PFSK-1 (cell line): ENCODE results near the gene B3GALT6.

ENCODE experiments used
- FOXP2 ChIP-seq: optimal IDR thresholded peaks from 2 replicates; pipeline ENCODE3; 2011; ENCODE audit warnings: borderline replicate concordance, control low read depth, inconsistent platforms; ENCODE audit not compliant: insufficient read depth; ENCODE audit errors: extremely low read length, extremely low read depth
- POLR2AphosphoS5 ChIP-seq: IDR thresholded peaks from 2 replicates; pipeline ENCODE4 v1.6.1; 2012; ENCODE audit warnings: low read depth, mild to moderate bottlenecking, control low read depth, low read length, moderate library complexity
- REST ChIP-seq, 2 experiments: IDR thresholded peaks; 2 replicates each; pipeline versions ENCODE4 v1.6.1 to v1.8.0; 2011 to 2012; ENCODE audit warnings: low read depth in 2 of 2, low read length in 2 of 2, control low read depth in 1 of 2, inconsistent platforms in 1 of 2, mild to moderate bottlenecking in 1 of 2, moderate library complexity in 1 of 2; ENCODE audit not compliant: insufficient read depth in 1 of 2
- SIN3A ChIP-seq: IDR thresholded peaks from 2 replicates; pipeline ENCODE4 v1.6.1; 2012; ENCODE audit warnings: mild to moderate bottlenecking, low read length, moderate library complexity, borderline replicate concordance; ENCODE audit not compliant: insufficient read depth
- TAF1 ChIP-seq: IDR thresholded peaks from 2 replicates; pipeline ENCODE4 v1.6.1; 2012; ENCODE audit warnings: low read length, control low read depth, borderline replicate concordance; ENCODE audit not compliant: insufficient read depth

- TF ChIP-seq TAF1 (no peak), POLR2AphosphoS5 (no peak), SIN3A (no peak), REST (IDR thresholded peaks at IDR 0.05; ENCODE audit: insufficient read depth in 1 of 2, low read depth in 2 of 2, low read length in 2 of 2) (no peak), FOXP2 (no peak)
Observed at GRCh38 chr1:1194723-1195122, 37.3 kb upstream of the B3GALT6 start.
